GM13976 (cell line): ENCODE results near the gene TSR1.

ENCODE experiments used
- DNase-seq: peaks from one replicate; pipeline ENCODE4 v3.0.0; 2012; ENCODE audit warnings: low spot score
- in situ Hi-C: fragments of 300-500 bp; cut with MboI; formaldehyde crosslinking; loops from one replicate; pipeline ENCODE4 v1.12.0; 2022; ENCODE audit warnings: low sequenced_read_pairs, mixed read lengths, inconsistent platforms; ENCODE audit not compliant: unreplicated experiment
- TF ChIP-seq, protein P1 (sequence below): IDR thresholded peaks from 2 replicates; pipeline ENCODE4 v1.5.1; 2012; ENCODE audit warnings: borderline replicate concordance, mild to moderate bottlenecking; ENCODE audit not compliant: insufficient read depth; ENCODE audit errors: extremely low read depth, missing control alignments, control extremely low read depth

Gene TSR1

DNA sequence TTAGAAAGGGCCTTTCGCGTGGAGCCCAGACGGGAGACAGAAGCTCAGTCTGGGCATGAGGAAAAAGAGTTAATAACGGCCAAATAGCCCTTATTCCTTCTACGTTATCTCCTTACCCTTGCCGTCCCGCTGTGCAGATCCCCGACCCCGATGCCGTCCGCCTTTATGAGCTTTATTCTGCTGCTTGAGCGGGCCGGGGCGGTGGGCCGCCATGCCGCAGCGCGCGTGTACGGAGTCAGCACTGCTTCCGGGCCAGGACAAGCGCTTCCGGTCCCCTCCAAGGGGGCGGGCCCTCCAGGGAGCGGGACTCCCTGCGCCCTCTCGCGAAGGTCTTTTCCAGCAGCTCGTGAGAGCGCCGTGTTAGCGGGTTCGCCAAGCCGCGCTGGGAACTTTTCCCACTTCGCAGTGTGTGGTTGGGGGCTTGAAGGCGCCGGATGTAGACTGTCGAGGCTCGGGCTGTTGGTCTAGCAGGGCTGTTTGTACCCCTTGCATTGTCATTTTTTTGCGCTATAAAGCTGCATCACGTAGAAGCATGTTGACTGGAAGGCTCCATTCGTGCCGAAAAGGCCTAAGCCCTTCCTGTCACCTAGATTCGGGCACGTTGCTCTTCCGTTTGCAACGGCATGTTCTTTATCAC, at the start of gene TSR1:
TSS of gene TSR1 (minus strand) at position 243 of the 637 bp plus-strand sequence. CDS start at position 213, 30 bp downstream.
- in situ Hi-C loops = no loop called here
- peak; percentile 99 for DNase-seq
- TF ChIP-seq, protein P1, sequence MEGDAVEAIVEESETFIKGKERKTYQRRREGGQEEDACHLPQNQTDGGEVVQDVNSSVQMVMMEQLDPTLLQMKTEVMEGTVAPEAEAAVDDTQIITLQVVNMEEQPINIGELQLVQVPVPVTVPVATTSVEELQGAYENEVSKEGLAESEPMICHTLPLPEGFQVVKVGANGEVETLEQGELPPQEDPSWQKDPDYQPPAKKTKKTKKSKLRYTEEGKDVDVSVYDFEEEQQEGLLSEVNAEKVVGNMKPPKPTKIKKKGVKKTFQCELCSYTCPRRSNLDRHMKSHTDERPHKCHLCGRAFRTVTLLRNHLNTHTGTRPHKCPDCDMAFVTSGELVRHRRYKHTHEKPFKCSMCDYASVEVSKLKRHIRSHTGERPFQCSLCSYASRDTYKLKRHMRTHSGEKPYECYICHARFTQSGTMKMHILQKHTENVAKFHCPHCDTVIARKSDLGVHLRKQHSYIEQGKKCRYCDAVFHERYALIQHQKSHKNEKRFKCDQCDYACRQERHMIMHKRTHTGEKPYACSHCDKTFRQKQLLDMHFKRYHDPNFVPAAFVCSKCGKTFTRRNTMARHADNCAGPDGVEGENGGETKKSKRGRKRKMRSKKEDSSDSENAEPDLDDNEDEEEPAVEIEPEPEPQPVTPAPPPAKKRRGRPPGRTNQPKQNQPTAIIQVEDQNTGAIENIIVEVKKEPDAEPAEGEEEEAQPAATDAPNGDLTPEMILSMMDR = peak; percentile 42

DNA sequence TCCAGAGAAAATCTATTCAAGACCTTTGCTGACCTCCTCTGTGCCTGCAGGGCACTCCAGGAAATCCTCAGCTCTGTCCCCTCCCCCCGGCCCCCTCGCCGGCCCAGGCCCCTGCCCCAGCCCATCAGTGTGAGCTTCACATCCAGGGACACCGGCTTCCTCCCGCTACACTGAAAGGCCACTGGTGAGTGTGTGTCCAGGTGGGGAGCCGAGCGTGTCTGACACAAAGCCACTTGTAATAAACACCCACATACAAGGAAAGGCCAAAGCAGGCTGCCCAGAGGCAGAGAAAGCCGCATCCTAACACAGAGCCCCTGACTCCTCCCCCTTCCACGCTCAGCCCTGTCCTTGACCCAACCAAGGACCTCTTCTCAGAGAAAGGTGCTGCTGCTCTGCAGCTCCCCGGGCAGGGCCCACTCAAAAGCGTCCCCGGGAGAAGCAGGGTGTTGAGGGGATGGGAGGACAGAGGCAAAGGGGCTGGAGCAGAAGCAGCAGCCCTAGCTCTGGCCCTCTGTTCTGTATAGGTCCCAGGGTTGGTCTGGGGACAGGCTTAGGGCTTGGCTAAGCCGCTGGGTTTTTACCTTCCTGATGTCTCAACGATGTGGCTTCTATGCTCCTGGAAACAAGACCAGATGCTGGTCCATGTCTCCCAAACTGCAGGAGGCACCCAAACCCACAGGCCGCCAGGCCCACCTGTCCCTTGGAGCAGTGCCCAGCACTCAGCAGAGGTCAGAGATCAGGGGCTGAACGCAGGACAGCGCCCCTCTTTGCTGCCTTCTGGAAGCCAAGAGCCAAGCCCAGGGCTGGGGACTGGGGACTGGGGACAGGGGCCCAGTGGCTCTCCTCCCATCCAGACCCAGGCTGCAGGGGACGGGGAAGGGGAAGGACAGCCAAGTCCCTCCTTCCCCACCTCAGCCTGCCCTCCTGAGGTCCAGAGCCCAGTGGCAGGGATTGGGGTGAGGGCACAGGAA, 49.3 kb upstream of the TSR1 start:
- TF ChIP-seq, protein P1 = no peak
- DNase-seq = no peak
- in situ Hi-C loops = no loop called here

DNA sequence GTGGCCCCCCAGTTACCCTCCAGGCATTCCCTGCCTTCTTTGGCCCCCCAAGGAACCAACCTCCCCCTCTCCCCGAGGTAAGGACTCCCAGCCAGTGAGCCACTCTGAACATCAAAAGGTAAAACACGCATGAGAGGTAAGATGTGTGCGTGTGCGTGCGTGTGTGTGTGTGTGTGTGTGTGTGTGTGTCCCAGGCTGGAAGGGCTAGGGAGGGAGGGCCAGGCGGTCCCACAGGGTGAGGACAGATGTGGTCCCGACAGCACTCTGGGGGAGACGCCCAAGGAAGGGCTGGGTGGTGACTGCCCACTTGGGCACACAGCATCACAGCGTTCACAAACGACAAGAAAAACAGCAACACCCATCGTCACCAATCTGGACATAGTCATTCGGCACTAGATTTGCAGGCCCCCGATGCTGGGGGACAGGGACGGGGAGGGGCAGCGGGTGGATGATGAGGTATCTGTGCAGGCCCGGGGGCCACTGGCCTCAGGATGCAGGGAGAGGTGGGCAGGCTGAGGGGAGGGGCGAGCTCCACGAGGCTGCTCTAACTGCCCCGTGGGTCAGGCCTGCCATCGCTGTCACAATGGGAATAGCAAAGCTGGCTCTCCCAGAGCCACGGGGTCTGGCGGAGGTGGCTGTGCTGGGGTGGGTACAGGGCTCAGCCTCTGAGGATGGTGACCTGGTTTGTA, 48.3 kb upstream of the TSR1 start:
- TF ChIP-seq, protein P1 = no peak

DNA sequence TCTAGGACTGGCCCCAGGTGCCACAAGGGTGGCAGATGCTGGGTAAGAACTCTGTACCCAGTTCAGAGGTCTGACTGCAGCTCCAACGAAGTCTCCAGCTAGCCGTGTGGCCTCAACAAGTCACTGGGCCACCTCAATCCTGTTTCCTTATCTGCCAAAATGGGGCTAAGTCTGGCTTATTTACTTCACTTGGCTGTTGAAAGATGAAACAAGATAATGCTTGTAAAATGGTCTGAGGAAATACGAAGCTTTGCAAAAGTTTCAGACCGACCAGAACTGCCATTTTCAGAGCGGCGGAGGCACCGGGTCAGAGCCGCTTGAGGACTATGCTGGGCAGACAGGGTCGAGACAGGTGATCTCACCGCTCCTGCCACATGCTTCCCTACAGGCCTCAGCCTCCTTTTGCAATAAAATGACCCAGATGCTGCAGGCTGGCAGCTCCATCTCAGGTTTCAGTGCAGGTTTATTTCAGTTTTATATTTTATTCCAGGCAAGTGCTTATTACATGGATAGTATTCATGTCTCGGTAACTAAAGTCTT, 47.4 kb upstream of the TSR1 start:
- in situ Hi-C loops = no loop called here
- TF ChIP-seq, protein P1 = no peak
- DNase-seq = no peak

More for the DNA sequence above, 48.3 kb upstream of the TSR1 start:
- in situ Hi-C loops = no loop called here
- DNase-seq = no peak

DNA sequence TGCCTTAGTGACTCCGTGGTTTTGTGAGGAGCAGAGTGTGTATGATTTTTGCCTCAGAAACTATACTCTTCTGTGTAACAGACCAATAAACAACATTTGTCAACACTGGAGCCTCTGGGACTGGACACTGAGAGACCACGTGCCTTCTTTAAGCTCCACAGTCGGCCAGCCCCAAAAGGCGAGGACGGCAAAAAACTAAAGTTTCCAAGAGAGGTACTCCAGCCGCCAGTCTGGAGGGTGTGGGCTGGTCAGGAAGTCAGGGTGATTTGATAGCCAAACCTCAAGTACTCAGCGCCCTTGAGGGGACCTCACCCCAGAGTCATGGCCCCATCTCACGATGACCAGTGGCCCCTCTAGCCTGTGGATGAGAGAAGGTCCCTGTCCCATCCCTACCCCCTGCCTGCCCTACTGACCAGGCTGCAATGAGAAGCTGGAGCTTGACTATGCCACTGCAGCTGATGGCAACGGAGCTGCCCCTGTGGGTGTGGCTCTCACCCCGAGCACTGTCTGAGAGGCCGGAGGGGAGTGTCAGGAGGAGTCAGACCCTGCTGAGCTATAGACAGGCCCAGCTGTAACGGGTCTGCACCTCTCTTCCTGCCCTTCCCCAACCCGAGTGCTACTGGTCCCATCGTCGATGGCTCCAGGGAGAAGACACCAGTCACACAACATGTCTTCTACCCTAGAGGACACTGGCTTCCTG, 44.8 kb upstream of the TSR1 start:
- no peak for DNase-seq
- TF ChIP-seq, protein P1 = no peak

More for the DNA sequence above, 44.8 kb upstream of the TSR1 start:
- in situ Hi-C loops = no loop called here
